ENCODE measurements around the gene TBC1D5.

DNA sequence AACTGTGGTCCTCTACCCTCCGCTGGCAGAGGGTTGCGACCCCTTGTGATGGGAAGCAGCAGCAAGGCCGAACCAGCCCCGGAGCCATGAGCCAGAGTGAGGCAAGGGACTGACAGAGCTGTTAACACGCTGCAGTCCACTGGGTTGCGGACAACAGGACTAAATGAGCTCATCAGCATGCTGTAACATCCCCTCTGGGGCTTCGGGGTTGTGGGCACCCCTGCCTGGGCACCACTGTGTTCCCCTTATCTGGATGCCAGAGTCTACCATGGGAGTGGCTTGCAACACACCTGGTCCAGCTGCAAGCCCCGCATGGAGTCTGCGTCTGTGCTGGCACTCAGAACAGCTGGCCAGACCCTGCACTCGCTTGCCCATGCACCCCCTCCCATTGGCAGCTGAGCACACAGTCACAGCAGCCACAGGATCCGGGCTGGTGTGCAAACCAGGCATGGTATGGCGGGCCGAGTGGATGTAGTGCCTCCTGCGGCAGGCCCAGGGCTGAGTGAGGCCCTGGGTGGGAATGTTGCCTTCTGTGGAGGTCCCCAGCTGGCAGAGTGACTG, 453.5 kb downstream of the TBC1D5 start:
- no peak for TF ChIP-seq CTCF (IDR thresholded peaks at IDR 0.05 in 8 of 11, conservative IDR thresholded peaks at IDR 0.05 in 3 of 11)
- peak in 1 of 3 donors; percentile 39 for TF ChIP-seq POLR2AphosphoS5 (IDR thresholded peaks at IDR 0.05)
